ENCODE measurements around the gene GGPS1. TPM values are rescaled to one million over a fixed set of nuclear protein-coding genes. Genes with fewer than 3 reads are reported as not detected.

Gene GGPS1
- total RNA-seq, 1 donor from 2014 or later: 24.6 TPM

Other genes starting within 250 kb of the GGPS1 start
- 78.8 and 97.5 TPM in 2 replicates for gene TOMM20, start 199.7 kb upstream of the GGPS1 start, total RNA-seq
- 49.9 and 52.7 TPM in 2 replicates for gene RBM34, start 167.3 kb upstream of the GGPS1 start, total RNA-seq
- 21.7 and 34.4 TPM in 2 replicates for gene ARID4B, start 391 bp upstream of the GGPS1 start, total RNA-seq
- 18.3 and 39.3 TPM in 2 replicates for gene TBCE, start 38.9 kb downstream of the GGPS1 start, total RNA-seq
- gene B3GALNT2, start 175.9 kb downstream of the GGPS1 start, total RNA-seq: 24.2 and 31.0 TPM in 2 replicates